Measurements from ENCODE around the gene CDX2.

CDX2 gene

DNA sequence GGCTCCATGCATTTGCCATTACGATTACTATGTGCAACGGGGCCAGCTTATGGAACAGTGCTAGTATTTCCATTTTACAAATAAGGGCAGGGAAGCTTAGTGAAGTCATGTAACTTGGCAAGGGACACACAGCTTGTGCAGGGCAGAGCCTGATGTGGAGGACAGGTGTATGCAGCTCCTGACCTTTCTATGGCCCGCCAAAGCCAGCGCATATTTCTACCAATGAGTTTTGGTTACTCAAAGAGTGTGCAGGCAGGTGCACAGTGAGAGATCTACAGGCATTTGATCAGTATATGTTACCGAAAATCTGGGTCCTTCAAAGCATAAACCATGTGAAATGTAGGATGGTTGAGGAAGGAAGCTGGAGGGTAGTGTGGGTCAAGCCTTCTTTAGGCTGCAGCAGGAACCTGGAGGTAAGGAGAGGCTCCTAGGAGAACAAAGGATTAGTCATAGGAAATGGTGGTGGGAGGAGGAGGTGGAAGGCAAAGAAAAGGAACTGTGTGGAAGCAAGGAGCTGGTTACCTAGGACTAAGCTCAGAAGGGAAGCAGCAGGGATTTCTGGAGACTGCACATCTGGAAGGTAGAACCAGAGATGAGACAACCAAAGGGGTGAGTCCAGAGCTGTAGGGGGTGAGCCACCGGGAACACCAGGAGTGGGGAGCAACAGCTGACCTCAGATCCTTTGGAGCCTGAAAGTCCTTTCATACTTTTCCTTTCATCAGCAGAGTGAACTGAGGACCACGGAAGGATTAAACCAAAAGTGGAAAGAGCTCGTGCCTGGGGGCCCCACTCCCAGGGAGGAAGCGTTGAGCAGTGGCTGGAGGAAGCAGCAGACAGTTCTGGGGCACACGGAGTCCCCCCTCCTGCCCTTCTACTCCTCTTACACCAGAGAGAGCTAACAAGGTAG is 53.6 kb downstream of the CDX2 start:
- no peak for DNase-seq

DNA sequence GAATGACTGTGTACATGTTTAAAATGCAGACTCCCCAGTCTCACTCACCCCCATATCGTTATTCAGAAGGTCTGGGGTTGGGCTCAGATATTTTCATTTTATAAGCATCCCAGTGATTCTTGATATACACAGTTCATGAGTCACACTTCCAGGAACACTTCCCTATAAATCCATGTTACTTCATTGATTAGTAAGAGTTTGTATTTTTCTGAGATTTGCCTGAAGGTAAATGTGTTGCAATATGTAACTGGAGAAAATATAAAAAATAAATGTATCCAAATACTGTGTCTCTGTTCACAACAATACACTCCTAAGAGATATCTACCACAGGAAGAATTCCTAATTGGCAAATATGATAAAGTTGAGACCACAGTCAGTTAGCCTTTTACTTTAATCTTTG is 56.0 kb downstream of the CDX2 start:
- no peak for DNase-seq

DNA sequence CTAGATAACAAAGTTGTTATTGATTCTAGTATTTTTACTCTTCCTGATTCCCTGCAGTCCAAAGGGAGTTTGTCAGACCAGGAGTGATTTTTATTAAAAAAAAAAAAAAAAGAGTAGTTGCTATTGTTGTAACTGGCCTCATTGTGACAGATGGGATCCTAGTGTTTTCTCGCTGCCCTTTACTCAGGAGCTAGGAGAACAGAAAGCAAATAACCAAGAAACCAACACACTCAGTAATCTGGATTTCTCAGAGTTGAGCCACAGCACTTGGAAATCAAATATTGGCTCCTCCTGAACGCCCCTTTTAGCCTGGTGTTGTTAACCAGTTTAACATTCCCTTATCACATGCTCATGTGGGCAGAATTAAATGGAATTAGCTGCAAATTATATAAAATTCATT is 57.6 kb downstream of the CDX2 start:
- DNase-seq = no peak
